ENCODE results near the gene TTC7B. TPM values are rescaled to one million over a fixed set of nuclear protein-coding genes. Genes with fewer than 3 reads are reported as not detected.

TTC7B gene
- total RNA-seq, 1 donor from 2014 or later = 40.4 TPM

GRCh38 chr14:90569606-90570387, 246.4 kb downstream of the TTC7B start:
- H3K27ac Mint-ChIP-seq = no peak overlapping the region
- no peak overlapping the region for H3K4me3 Mint-ChIP-seq
- peaks cover 14% of the 10 kb centered on the region for H3K36me3 Mint-ChIP-seq
- no peak for TF ChIP-seq CTCF (conservative IDR thresholded peaks at IDR 0.05)
- H3K9me3 Mint-ChIP-seq = no peaks in the 10 kb centered on the region
- H3K27me3 Mint-ChIP-seq = no peaks in the 10 kb centered on the region
- peaks cover 30% of the 10 kb centered on the region for H3K4me1 Mint-ChIP-seq (ENCODE audit: unreplicated experiment)
- no peak for DNase-seq (ENCODE audit: extremely low spot score, unreplicated experiment)

- Mint-ChIP-seq H3K9me3 (no peaks in the 10 kb centered on the region), H3K4me1 (ENCODE audit: unreplicated experiment) (peaks cover 24% of the 10 kb centered on the region)
- no peak for TF ChIP-seq CTCF (conservative IDR thresholded peaks at IDR 0.05)
Measured at GRCh38 chr14:90569201-90569600, 247.0 kb downstream of the TTC7B start.

GRCh38 chr14:90568405-90568804, 247.8 kb downstream of the TTC7B start:
- DNase-seq (ENCODE audit: extremely low spot score, unreplicated experiment) = no peak
- Mint-ChIP-seq H3K36me3 (peaks cover 5% of the 10 kb centered on the region), H3K27ac (no peak overlapping the region), H3K9me3 (no peaks in the 10 kb centered on the region), H3K4me3 (no peak overlapping the region), H3K4me1 (ENCODE audit: unreplicated experiment) (peaks cover 16% of the 10 kb centered on the region), H3K27me3 (no peaks in the 10 kb centered on the region)
- no peak for TF ChIP-seq CTCF (conservative IDR thresholded peaks at IDR 0.05)

More at GRCh38 chr14:90569201-90569600, 247.0 kb downstream of the TTC7B start:
- Mint-ChIP-seq H3K4me3 (no peak overlapping the region), H3K27ac (no peak overlapping the region), H3K27me3 (no peaks in the 10 kb centered on the region), H3K36me3 (peaks cover 11% of the 10 kb centered on the region)
- DNase-seq (ENCODE audit: extremely low spot score, unreplicated experiment) = no peak

- peaks cover 16% of the 10 kb centered on the region for H3K4me1 Mint-ChIP-seq (ENCODE audit: unreplicated experiment)
- no peak overlapping the region for H3K27ac Mint-ChIP-seq
- H3K4me3 Mint-ChIP-seq = no peak overlapping the region
- no peaks in the 10 kb centered on the region for H3K9me3 Mint-ChIP-seq
- no peaks in the 10 kb centered on the region for H3K27me3 Mint-ChIP-seq
- TF ChIP-seq CTCF (conservative IDR thresholded peaks at IDR 0.05) = no peak
- no peak for DNase-seq (ENCODE audit: extremely low spot score, unreplicated experiment)
- H3K36me3 Mint-ChIP-seq = peaks cover 5% of the 10 kb centered on the region
Measured at GRCh38 chr14:90567991-90568390, 248.2 kb downstream of the TTC7B start.

- no peak for TF ChIP-seq CTCF (conservative IDR thresholded peaks at IDR 0.05)
- Mint-ChIP-seq H3K36me3 (peaks cover 5% of the 10 kb centered on the region), H3K4me1 (ENCODE audit: unreplicated experiment) (peaks cover 16% of the 10 kb centered on the region), H3K27ac (no peak overlapping the region), H3K27me3 (no peaks in the 10 kb centered on the region), H3K9me3 (no peaks in the 10 kb centered on the region), H3K4me3 (no peak overlapping the region)
- no peak for DNase-seq (ENCODE audit: extremely low spot score, unreplicated experiment)
Measured at GRCh38 chr14:90567191-90567590, 249.0 kb downstream of the TTC7B start.

Measured in type B pancreatic cell (in vitro differentiated cells).